KMS-11 (cell line): ENCODE data around the gene SEMA5A.
"Not testable (repeated sequence)": the region's sequence is repeated elsewhere in the genome, so short reads cannot be mapped to it uniquely, and the experiment has no call there.

ENCODE experiments used
- H2AFZ ChIP-seq: fragments of 200-600 bp; sonication (generic); 2 replicates; pipeline ENCODE4 v1.6.1; 2016; ENCODE audit warnings: antibody characterized with exemption, mixed run types, low read depth
- H3K27ac ChIP-seq: fragments of 200-600 bp; sonication (generic); 2 replicates; pipeline ENCODE4 v1.6.1; 2016; ENCODE audit warnings: mild to moderate bottlenecking, mixed run types
- H3K27me3 ChIP-seq: fragments of 200-600 bp; sonication (generic); 2 replicates; pipeline ENCODE4 v1.6.1; 2017; ENCODE audit warnings: mild to moderate bottlenecking, low read depth, mixed run types, moderate library complexity; ENCODE audit not compliant: insufficient read depth
- H3K36me3 ChIP-seq: fragments of 200-600 bp; sonication (generic); 2 replicates; pipeline ENCODE4 v1.6.1; 2017; ENCODE audit warnings: mild to moderate bottlenecking, mixed run types; ENCODE audit not compliant: insufficient read depth
- H3K4me1 ChIP-seq: fragments of 200-600 bp; sonication (generic); 2 replicates; pipeline ENCODE4 v1.6.1; 2016; ENCODE audit warnings: mild to moderate bottlenecking, low read depth, mixed run types; ENCODE audit not compliant: poor library complexity, severe bottlenecking
- H3K4me2 ChIP-seq: fragments of 200-600 bp; sonication (generic); 2 replicates; pipeline ENCODE4 v1.7.0; 2016; ENCODE audit warnings: mild to moderate bottlenecking, mixed run types
- H3K4me3 ChIP-seq: fragments of 200-600 bp; sonication (generic); IDR thresholded peaks from 2 replicates; pipeline ENCODE4 v1.6.1; 2017; ENCODE audit warnings: low read depth, low read length, mixed read lengths; ENCODE audit not compliant: insufficient read depth
- H3K79me2 ChIP-seq: fragments of 200-600 bp; sonication (generic); 2 replicates; pipeline ENCODE4 v1.6.1; 2016; ENCODE audit warnings: low read depth, mixed run types; ENCODE audit not compliant: insufficient read depth
- H3K9ac ChIP-seq: fragments of 200-600 bp; sonication (generic); 2 replicates; pipeline ENCODE4 v1.6.1; 2016; ENCODE audit warnings: mild to moderate bottlenecking, mixed run types
- H4K20me1 ChIP-seq: fragments of 200-600 bp; sonication (generic); 2 replicates; pipeline ENCODE4 v1.6.1; 2016; ENCODE audit warnings: mild to moderate bottlenecking, mixed run types; ENCODE audit not compliant: insufficient read depth
- TF ChIP-seq, protein P1 (sequence below): fragments of 200-600 bp; sonication (generic); conservative IDR thresholded peaks from 2 replicates; pipeline ENCODE4 v1.6.1; 2017; ENCODE audit warnings: low read depth, mild to moderate bottlenecking, antibody characterized with exemption, low read length, moderate library complexity, mixed read lengths

Gene SEMA5A

GRCh38 chr5:9358961-9359685, 186.8 kb downstream of the SEMA5A start:
- H3K79me2 ChIP-seq = no peaks in the 10 kb centered on the region
- H4K20me1 ChIP-seq = no peaks in the 10 kb centered on the region
- H3K27ac ChIP-seq = no peak overlapping the region
- H3K9ac ChIP-seq = no peak overlapping the region
- H3K36me3 ChIP-seq = no peaks in the 10 kb centered on the region
- H3K27me3 ChIP-seq = no peaks in the 10 kb centered on the region
- TF ChIP-seq, protein P1, sequence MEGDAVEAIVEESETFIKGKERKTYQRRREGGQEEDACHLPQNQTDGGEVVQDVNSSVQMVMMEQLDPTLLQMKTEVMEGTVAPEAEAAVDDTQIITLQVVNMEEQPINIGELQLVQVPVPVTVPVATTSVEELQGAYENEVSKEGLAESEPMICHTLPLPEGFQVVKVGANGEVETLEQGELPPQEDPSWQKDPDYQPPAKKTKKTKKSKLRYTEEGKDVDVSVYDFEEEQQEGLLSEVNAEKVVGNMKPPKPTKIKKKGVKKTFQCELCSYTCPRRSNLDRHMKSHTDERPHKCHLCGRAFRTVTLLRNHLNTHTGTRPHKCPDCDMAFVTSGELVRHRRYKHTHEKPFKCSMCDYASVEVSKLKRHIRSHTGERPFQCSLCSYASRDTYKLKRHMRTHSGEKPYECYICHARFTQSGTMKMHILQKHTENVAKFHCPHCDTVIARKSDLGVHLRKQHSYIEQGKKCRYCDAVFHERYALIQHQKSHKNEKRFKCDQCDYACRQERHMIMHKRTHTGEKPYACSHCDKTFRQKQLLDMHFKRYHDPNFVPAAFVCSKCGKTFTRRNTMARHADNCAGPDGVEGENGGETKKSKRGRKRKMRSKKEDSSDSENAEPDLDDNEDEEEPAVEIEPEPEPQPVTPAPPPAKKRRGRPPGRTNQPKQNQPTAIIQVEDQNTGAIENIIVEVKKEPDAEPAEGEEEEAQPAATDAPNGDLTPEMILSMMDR = no peak
- H3K4me1 ChIP-seq = peaks cover 36% of the 10 kb centered on the region
- no peak overlapping the region for H3K4me3 ChIP-seq
- no peak overlapping the region for H3K4me2 ChIP-seq
- H2AFZ ChIP-seq = no peak overlapping the region

DNA sequence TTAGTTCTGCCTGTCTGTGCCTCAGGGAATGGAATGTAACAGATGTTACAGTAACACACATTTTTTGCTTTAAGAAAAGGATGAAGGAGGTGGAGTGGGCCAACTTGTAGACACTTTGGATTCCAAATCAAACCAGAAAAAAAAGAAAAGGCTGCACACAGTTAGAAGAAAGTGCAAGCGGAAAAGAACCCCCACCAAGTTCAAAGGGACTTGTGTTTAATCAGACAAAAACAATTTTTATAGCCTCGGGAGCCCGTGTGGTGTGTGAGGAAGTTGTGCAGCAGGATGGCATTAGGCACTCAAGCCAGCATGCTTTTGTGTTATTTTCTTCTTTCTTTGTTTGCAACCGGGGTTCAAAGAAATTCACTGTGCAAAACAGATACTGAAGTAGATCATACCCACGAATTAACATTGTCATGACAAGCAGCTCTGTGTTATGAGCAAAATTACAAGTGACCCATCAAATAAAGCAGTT, 189.5 kb downstream of the SEMA5A start:
- H3K79me2 ChIP-seq = no peaks in the 10 kb centered on the region
- H3K27me3 ChIP-seq = no peaks in the 10 kb centered on the region
- H3K4me1 ChIP-seq = peaks cover 10% of the 10 kb centered on the region
- TF ChIP-seq, protein P1 = no peak
- no peak overlapping the region for H3K27ac ChIP-seq
- no peak overlapping the region for H3K4me3 ChIP-seq
- H3K4me2 ChIP-seq = no peak overlapping the region
- H3K36me3 ChIP-seq = no peaks in the 10 kb centered on the region
- H2AFZ ChIP-seq = no peak overlapping the region
- no peak overlapping the region for H3K9ac ChIP-seq
- no peaks in the 10 kb centered on the region for H4K20me1 ChIP-seq

- H3K4me3 ChIP-seq = no peak overlapping the region
- no peaks in the 10 kb centered on the region for H3K27me3 ChIP-seq
- H2AFZ ChIP-seq = no peak overlapping the region
- no peaks in the 10 kb centered on the region for H3K4me1 ChIP-seq
- no peak overlapping the region for H3K4me2 ChIP-seq
- no peak overlapping the region for H3K9ac ChIP-seq
- TF ChIP-seq, protein P1 = no peak
- H3K36me3 ChIP-seq = no peaks in the 10 kb centered on the region
- H3K79me2 ChIP-seq = no peaks in the 10 kb centered on the region
- H4K20me1 ChIP-seq = no peaks in the 10 kb centered on the region
- no peak overlapping the region for H3K27ac ChIP-seq
Observed at GRCh38 chr5:9354336-9355081, 191.4 kb downstream of the SEMA5A start.

- H4K20me1 ChIP-seq, H2AFZ ChIP-seq, H3K36me3 ChIP-seq, H3K79me2 ChIP-seq, H3K9ac ChIP-seq, H3K27me3 ChIP-seq, H3K4me2 ChIP-seq, H3K27ac ChIP-seq, H3K4me3 ChIP-seq, H3K4me1 ChIP-seq: not testable (repeated sequence)
Observed at GRCh38 chr5:9353048-9353447, 192.8 kb downstream of the SEMA5A start.

- Histone ChIP-seq H3K4me2 (no peak overlapping the region), H4K20me1 (no peaks in the 10 kb centered on the region), H3K9ac (no peak overlapping the region), H3K27ac (no peak overlapping the region), H2AFZ (no peak overlapping the region), H3K4me1 (peaks cover 13% of the 10 kb centered on the region), H3K4me3 (no peak overlapping the region), H3K27me3 (no peaks in the 10 kb centered on the region), H3K36me3 (no peaks in the 10 kb centered on the region), H3K79me2 (no peaks in the 10 kb centered on the region)
- TF ChIP-seq, protein P1 = no peak
Observed at GRCh38 chr5:9351546-9351945, 194.3 kb downstream of the SEMA5A start.
